GM21529 (cell line): ENCODE results near the gene ARG1.
A peak's percentile ranks its signal among the peaks of the same experiment; 100 is the strongest.
"Not testable (repeated sequence)": the region's sequence is repeated elsewhere in the genome, so short reads cannot be mapped to it uniquely, and the experiment has no call there.

ENCODE experiments used
- ATAC-seq: cut with Tn5 transposase; IDR thresholded peaks from one replicate; pipeline ENCODE4 v1.9.1; 2021; ENCODE audit not compliant: unreplicated experiment

ARG1 gene

GRCh38 chr6:131572686-131573415 lies at the start of gene ARG1:
Gene ARG1, plus strand, starts transcription at chr6:131573226. Its CDS starts 57 bp downstream, at chr6:131573283.
- no peak for ATAC-seq

- no peak for ATAC-seq
These were observed 48.9 kb upstream of the ARG1 start for GRCh38 chr6:131523988-131524673.

- no peak for ATAC-seq
These were observed 48.2 kb upstream of the ARG1 start for GRCh38 chr6:131524695-131525336.

GRCh38 chr6:131530936-131531335 lies 42.1 kb upstream of the ARG1 start:
- ATAC-seq, result not testable (repeated sequence)

- ATAC-seq, result not testable (repeated sequence)
These were observed 41.3 kb upstream of the ARG1 start for GRCh38 chr6:131531681-131532080.

- ATAC-seq, result peak; percentile 90
These were observed 40.4 kb upstream of the ARG1 start for GRCh38 chr6:131532580-131533039.

- ATAC-seq, result not testable (repeated sequence)
These were observed 34.4 kb upstream of the ARG1 start for GRCh38 chr6:131538615-131539014.

- no peak for ATAC-seq
These were observed 27.7 kb upstream of the ARG1 start for GRCh38 chr6:131545317-131545716.

GRCh38 chr6:131547488-131547887 lies 25.5 kb upstream of the ARG1 start:
- no peak for ATAC-seq

- ATAC-seq, result no peak
These were observed 24.6 kb upstream of the ARG1 start for GRCh38 chr6:131548441-131548840.

GRCh38 chr6:131549811-131550210 lies 23.2 kb upstream of the ARG1 start:
- ATAC-seq, result no peak

- no peak for ATAC-seq
These were observed 21.1 kb upstream of the ARG1 start for GRCh38 chr6:131551902-131552301.

- no peak for ATAC-seq
These were observed 20.5 kb upstream of the ARG1 start for GRCh38 chr6:131552572-131552971.

GRCh38 chr6:131555992-131556391 lies 17.0 kb upstream of the ARG1 start:
- ATAC-seq, result no peak

GRCh38 chr6:131558922-131559321 lies 14.1 kb upstream of the ARG1 start:
- ATAC-seq, result no peak

GRCh38 chr6:131561925-131562707 lies 10.9 kb upstream of the ARG1 start:
- ATAC-seq, result no peak

GRCh38 chr6:131565056-131565455 lies 8.0 kb upstream of the ARG1 start:
- no peak for ATAC-seq

- ATAC-seq, result no peak
These were observed 4.3 kb upstream of the ARG1 start for GRCh38 chr6:131568726-131569125.

- no peak for ATAC-seq
These were observed 1.1 kb downstream of the ARG1 start for GRCh38 chr6:131574133-131574532.

- ATAC-seq, result no peak
These were observed 1.7 kb downstream of the ARG1 start for GRCh38 chr6:131574686-131575085.

GRCh38 chr6:131575834-131576478 lies 2.9 kb downstream of the ARG1 start:
- no peak for ATAC-seq
